ENCODE results near the gene QRFP. TPM values are rescaled to one million over a fixed set of nuclear protein-coding genes. Genes with fewer than 3 reads are reported as not detected.

The QRFP gene
- total RNA-seq, 1 donor from 2014 or later: not detected

DNA sequence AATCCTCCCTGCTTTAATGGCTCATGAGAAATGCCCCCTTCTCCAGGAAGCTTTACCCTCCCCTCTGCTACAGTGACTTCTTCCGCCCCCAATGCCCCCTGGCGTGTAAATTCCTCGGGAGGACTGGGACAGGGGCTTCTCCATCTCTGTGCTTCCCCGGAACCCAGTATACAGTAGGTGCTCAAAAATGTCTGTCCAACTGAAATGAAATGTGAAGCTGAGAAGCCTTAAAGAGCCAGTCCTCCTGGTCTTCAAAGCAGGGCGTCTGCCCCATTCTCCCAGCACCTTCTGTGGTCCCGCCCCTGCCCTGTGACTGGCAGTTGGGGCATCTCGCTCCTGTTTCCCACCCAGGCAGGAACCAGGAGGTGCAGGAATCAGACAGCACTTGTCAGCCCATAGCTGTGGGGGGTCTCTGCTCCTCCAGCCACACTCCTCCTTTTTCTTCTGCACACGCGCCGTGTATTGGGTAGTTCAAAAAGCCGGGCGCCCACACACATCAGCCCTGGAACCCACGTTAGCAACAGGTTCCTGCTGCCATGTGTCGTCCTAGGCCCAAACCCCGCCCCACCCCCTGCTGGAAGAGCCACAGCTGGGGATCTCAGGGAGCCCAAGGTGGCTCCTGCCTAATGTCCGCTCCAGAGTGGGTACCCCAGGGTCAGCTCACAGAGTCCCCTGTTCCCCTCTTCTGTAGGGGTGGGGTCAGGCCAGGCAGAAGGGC is 26.4 kb upstream of the QRFP start:
- Histone ChIP-seq H3K27ac (replicated peaks) (no peak overlapping the region), H3K27me3 (ENCODE audit: low read depth) (peaks cover 76% of the 10 kb centered on the region), H3K4me3 (no peak overlapping the region), H3K36me3 (no peaks in the 10 kb centered on the region), H3K9me3 (replicated peaks) (no peaks in the 10 kb centered on the region), H3K4me1 (peaks cover 7% of the 10 kb centered on the region)
- intact Hi-C loops (cut with micrococcal nuclease): no loop called here
- TF ChIP-seq CTCF (IDR thresholded peaks at IDR 0.05; ENCODE audit: borderline replicate concordance): no peak
- DNase-seq: no peak

- Histone ChIP-seq H3K27ac (replicated peaks) (no peak overlapping the region), H3K4me1 (peaks cover 4% of the 10 kb centered on the region), H3K4me3 (no peak overlapping the region), H3K36me3 (no peaks in the 10 kb centered on the region), H3K9me3 (replicated peaks) (no peaks in the 10 kb centered on the region), H3K27me3 (ENCODE audit: low read depth) (peaks cover 84% of the 10 kb centered on the region)
- TF ChIP-seq CTCF (IDR thresholded peaks at IDR 0.05; ENCODE audit: borderline replicate concordance): no peak
- intact Hi-C loops (cut with micrococcal nuclease): no loop called here
- DNase-seq: no peak
Measured at GRCh38 chr9:130921989-130922892, 25.6 kb upstream of the QRFP start.

DNA sequence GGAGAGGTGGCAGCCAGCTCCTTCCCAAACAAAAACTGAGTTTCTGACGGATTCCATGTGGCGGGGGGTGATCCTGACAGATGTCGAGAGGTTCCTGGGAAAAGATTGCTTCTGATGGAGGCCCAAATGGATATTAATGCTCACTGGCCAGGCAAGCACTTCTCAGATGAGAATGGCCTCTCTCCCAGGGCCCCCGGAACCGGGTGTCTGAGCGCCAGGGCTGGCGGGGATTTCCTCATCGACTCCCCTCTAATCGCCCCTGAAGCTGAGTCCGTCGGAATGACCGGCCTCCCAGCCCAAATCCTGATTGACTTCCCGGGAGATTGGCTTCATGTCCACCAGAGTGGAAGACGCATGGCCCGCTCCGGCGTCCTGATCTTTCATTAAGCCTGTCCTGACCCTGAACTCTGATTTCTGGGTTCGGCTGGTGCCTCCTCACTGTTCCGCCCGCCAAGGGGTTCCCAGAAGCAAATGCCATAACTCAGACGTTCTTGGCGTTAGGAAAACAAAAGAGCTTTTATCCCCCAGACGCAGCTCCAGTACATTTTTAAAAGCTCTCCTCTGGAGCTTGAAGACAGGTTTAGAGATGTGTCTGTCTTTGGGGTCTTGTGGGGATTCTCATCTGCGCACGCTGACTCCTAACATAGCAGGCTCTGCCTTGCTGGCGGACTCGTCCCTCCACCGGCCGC is 24.8 kb upstream of the QRFP start:
- no peak for DNase-seq
- no peak for TF ChIP-seq CTCF (IDR thresholded peaks at IDR 0.05; ENCODE audit: borderline replicate concordance)
- Histone ChIP-seq H3K9me3 (replicated peaks) (no peaks in the 10 kb centered on the region), H3K27me3 (ENCODE audit: low read depth) (peaks cover 85% of the 10 kb centered on the region), H3K4me1 (peaks cover 4% of the 10 kb centered on the region), H3K27ac (replicated peaks) (no peak overlapping the region), H3K4me3 (no peak overlapping the region), H3K36me3 (no peaks in the 10 kb centered on the region)
- intact Hi-C loops (cut with micrococcal nuclease): no loop called here

- Histone ChIP-seq H3K36me3 (no peaks in the 10 kb centered on the region), H3K4me1 (peaks cover 4% of the 10 kb centered on the region), H3K4me3 (no peak overlapping the region), H3K9me3 (replicated peaks) (no peaks in the 10 kb centered on the region), H3K27me3 (ENCODE audit: low read depth) (peaks cover 81% of the 10 kb centered on the region), H3K27ac (replicated peaks) (no peak overlapping the region)
- TF ChIP-seq CTCF (IDR thresholded peaks at IDR 0.05; ENCODE audit: borderline replicate concordance): no peak
- no peak for DNase-seq
- intact Hi-C loops (cut with micrococcal nuclease): no loop called here
Measured at GRCh38 chr9:130920762-130921299, 24.2 kb upstream of the QRFP start.

DNA sequence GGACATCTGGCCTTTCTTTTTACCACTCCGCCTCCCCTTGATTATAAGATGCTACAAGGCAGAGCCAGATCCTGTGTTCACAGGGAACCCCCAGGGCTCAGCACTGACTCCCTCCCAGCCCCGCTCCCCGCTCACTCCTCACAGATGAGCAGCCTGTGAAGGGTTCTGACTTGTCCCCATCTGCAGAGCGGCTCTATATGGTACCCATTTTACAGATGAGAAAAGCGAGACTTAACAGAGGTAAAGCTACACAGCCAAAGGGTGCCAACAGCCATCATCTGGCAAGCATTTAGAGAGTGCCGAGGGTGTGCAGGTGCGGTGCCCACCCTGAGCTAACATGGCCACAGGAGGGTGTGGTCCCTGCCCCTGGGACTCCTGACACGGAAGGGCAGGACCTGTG is 23.6 kb upstream of the QRFP start:
- Histone ChIP-seq H3K36me3 (no peaks in the 10 kb centered on the region), H3K9me3 (replicated peaks) (no peaks in the 10 kb centered on the region), H3K4me1 (peaks cover 4% of the 10 kb centered on the region), H3K27ac (replicated peaks) (no peak overlapping the region), H3K4me3 (no peak overlapping the region), H3K27me3 (ENCODE audit: low read depth) (peaks cover 80% of the 10 kb centered on the region)
- TF ChIP-seq CTCF (IDR thresholded peaks at IDR 0.05; ENCODE audit: borderline replicate concordance): no peak
- intact Hi-C loops (cut with micrococcal nuclease): no loop called here
- DNase-seq: no peak
